Sigmoid colon (tissue), 3 donors: ENCODE results near the gene MRPS18A.

ENCODE experiments used
- CTCF ChIP-seq, 4 experiments: fragments of 450-650 bp in 3 of 4; fragments of 200-600 bp in 1 of 4; IDR thresholded peaks; one replicate each; pipeline ENCODE4 v1.5.1; 2016 to 2019; ENCODE audit warnings: antibody characterized with exemption in 4 of 4, mild to moderate bottlenecking in 3 of 4, moderate library complexity in 2 of 4
- POLR2A ChIP-seq, 2 donors: fragments of 450-650 bp; IDR thresholded peaks; one replicate each; pipeline ENCODE4 v1.6.1; 2016; ENCODE audit warnings: antibody characterized with exemption in 2 of 2, mild to moderate bottlenecking in 2 of 2, moderate library complexity in 2 of 2

DNA sequence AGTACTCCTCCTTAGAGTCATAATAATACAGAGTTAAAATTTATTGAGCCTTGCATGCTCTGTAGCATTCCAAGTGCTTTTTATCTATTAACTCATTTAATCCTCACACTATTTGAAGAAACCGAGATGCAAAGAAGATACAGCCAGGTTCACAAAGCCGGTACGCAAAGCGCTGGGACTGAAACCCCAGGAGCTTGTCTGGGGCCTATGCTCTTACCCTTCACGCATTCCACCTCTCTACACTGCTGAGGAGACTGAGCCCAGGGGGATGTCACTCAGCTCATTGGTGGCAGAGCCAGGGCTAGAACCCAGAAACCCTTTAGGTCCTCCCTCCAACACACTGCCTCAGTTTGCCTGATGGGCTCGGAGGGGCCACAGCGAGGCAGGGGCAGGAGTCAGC is 19.7 kb upstream of the MRPS18A start:
- TF ChIP-seq CTCF (IDR thresholded peaks at IDR 0.05) (no peak), POLR2A (IDR thresholded peaks at IDR 0.05) (no peak)
